WERI-Rb-1 (cell line): Measurements from ENCODE around the gene MAN1A1.

Source experiments
- DNase-seq: peaks from one replicate; pipeline ENCODE4 v3.0.0-alpha.2; 2020
- H3K27ac ChIP-seq: fragments of 250-450 bp; sonication (Bioruptor Pico); 2 replicates; pipeline ENCODE4 v1.5.1; 2020; ENCODE audit warnings: mild to moderate bottlenecking, moderate library complexity
- H3K27me3 ChIP-seq: fragments of 250-450 bp; sonication (Bioruptor Pico); 2 replicates; pipeline ENCODE4 v1.5.1; 2021; ENCODE audit warnings: mild to moderate bottlenecking, low read depth, moderate library complexity; ENCODE audit not compliant: insufficient read depth, severe bottlenecking
- H3K36me3 ChIP-seq: fragments of 250-450 bp; sonication (Bioruptor Pico); 2 replicates; pipeline ENCODE4 v1.5.1; 2020; ENCODE audit warnings: mild to moderate bottlenecking, moderate library complexity
- H3K4me3 ChIP-seq: 2 replicates; pipeline ENCODE4 v1.5.1; 2011; ENCODE audit warnings: low read depth, mild to moderate bottlenecking, control low read depth, low read length
- H3K9me3 ChIP-seq: fragments of 250-450 bp; sonication (Bioruptor Pico); 2 replicates; pipeline ENCODE4 v1.5.1; 2021; ENCODE audit warnings: mild to moderate bottlenecking, moderate library complexity; ENCODE audit not compliant: severe bottlenecking
- TF ChIP-seq, protein P1 (sequence below): IDR thresholded peaks from 2 replicates; pipeline ENCODE4 v1.5.1; 2011; ENCODE audit warnings: low read depth, mild to moderate bottlenecking, control low read depth, inconsistent platforms, low read length

MAN1A1 gene

DNA sequence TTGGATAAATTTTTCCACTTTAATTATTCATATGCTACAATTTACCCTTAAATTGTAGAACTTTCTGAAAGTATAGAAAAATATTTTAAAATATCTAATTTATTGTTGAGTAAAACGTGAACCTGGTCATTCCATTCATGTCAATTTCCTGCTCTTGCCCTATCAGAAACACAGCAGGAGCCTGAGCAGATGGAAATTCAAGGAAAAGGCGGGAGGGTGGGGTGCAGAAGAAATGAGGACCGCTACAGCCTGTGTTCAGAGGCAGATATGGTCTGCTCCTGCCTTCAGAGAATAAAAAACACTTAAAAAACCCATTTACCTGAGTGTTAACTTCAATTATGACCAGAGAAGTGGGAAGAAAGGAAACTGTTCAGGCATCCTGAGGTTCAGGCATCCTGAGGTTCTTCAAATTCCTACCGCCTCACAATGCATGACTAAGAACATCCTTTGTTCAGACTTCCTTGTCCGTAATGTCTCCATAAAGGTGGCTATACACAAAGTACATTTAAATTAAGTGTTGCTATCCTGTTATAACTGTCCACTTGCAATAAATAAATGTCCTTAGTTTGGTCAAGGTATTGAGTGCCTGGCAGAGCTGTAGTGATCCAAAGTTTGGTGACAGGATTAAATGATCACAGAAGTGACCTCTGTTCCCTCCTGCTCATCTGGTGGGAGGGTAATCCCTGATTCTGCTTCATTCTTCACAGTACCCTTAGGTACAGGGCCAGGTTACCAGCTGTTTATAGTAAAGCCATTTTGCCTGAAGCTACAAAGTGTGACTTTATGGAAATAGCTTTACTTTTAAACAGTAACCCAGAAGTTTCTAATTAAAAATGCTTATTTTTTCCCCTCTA, 109.1 kb downstream of the MAN1A1 start:
- Histone ChIP-seq H3K4me3 (no peak overlapping the region), H3K27ac (no peak overlapping the region), H3K27me3 (no peaks in the 10 kb centered on the region), H3K9me3 (no peaks in the 10 kb centered on the region), H3K36me3 (no peaks in the 10 kb centered on the region)
- TF ChIP-seq, protein P1, sequence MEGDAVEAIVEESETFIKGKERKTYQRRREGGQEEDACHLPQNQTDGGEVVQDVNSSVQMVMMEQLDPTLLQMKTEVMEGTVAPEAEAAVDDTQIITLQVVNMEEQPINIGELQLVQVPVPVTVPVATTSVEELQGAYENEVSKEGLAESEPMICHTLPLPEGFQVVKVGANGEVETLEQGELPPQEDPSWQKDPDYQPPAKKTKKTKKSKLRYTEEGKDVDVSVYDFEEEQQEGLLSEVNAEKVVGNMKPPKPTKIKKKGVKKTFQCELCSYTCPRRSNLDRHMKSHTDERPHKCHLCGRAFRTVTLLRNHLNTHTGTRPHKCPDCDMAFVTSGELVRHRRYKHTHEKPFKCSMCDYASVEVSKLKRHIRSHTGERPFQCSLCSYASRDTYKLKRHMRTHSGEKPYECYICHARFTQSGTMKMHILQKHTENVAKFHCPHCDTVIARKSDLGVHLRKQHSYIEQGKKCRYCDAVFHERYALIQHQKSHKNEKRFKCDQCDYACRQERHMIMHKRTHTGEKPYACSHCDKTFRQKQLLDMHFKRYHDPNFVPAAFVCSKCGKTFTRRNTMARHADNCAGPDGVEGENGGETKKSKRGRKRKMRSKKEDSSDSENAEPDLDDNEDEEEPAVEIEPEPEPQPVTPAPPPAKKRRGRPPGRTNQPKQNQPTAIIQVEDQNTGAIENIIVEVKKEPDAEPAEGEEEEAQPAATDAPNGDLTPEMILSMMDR: no peak
- DNase-seq: peak; percentile 19

DNA sequence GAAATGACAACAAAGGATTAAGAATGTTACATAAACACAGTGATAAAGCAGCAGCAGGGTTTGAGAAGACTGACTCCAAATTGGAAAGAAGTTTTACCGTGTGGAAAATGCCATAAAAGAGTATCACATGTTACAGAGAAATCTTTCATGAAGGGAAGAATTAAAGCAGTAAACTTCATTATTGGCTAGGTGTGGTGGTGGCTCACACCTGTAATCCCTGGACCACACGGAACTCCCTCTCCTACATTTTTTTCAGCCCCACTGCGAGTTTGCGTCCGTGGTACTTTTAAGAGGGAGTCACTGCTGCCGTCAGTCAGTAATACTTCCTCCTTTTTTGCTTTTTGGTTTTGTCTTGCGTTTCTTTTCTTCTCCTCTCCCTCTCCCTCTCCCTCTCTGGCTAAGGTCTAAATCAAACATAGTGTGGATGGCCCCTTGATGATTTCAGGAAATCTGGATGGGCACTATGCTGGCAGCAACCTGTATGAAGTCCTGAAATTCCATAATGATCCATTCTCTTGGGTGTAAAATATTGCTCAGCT, 112.3 kb downstream of the MAN1A1 start:
- H3K4me3 ChIP-seq: no peak overlapping the region
- H3K27ac ChIP-seq: no peak overlapping the region
- H3K36me3 ChIP-seq: no peaks in the 10 kb centered on the region
- no peak for DNase-seq
- H3K27me3 ChIP-seq: no peaks in the 10 kb centered on the region
- no peaks in the 10 kb centered on the region for H3K9me3 ChIP-seq
- TF ChIP-seq, protein P1: no peak

DNA sequence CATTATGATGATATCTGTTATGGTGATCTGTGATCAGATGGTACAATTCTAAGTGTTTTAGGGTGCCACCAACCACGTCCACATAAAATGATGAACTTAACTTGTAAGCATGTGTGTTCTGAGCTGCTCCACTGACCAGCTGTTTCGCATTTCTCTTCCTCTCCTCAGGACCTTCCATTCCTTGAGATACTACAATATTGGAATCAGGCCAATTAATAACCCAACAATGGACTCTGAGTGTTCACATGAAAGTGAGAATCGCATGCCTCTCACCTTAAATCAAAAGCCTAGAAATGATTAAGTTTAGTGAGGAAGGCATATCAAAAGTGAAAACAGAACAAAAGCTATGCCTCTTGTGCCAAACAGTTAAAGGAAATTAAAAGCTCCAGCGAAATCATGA, 114.6 kb downstream of the MAN1A1 start:
- no peaks in the 10 kb centered on the region for H3K36me3 ChIP-seq
- H3K9me3 ChIP-seq: no peaks in the 10 kb centered on the region
- DNase-seq: no peak
- no peaks in the 10 kb centered on the region for H3K27me3 ChIP-seq
- H3K27ac ChIP-seq: no peak overlapping the region
- TF ChIP-seq, protein P1: no peak
- no peak overlapping the region for H3K4me3 ChIP-seq

DNA sequence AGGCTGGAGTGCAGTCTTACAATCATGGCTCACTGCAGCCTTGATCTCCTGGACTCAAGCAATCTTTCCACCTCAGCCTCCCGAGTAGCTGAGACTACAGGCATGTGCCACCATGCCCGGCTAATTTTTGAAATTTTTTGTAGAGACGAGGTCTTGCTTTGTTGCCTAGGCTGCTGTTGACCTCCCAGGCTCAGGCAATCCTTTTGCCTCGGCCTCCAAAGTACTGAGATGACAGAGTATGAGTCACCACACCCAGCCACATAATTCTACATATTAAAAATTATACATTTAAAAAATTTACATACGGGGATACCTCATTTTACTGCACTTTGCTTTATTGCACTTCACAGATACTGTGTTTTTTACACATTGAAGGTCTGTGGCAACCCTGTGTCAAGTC, 115.1 kb downstream of the MAN1A1 start:
- no peaks in the 10 kb centered on the region for H3K9me3 ChIP-seq
- no peak overlapping the region for H3K27ac ChIP-seq
- H3K27me3 ChIP-seq: no peaks in the 10 kb centered on the region
- no peaks in the 10 kb centered on the region for H3K36me3 ChIP-seq
- no peak overlapping the region for H3K4me3 ChIP-seq
- TF ChIP-seq, protein P1: no peak
- DNase-seq: no peak

DNA sequence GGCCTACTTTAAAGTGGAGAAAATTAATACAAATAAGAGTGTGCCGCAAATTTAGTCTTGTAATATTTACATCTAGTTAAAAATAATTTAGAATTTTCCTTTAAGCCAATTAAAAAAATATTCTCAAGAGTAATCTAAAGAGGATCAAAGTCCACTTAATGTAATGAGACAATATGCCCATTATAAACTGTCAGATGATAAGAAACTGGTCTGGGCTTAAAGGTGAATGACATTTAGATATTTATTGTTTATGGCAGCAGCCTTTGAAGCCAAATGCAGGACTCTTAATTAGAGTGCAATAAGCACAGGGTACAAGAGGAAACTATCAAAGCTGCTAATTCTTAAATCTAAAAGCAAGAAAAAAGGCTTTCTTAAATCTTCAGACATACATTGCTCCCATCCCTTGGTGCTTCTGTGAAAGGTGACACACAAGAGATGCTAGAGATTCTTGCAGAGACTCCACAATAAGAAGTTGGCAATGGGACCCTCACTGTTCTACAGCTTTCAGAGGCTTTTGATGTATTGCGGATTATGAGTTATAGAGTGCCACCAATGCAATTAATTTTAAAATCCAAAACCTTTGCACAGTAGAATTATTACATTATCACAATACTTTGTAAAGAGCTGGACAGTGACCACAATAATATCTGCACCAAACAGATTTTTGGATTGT, 116.1 kb downstream of the MAN1A1 start:
- no peak overlapping the region for H3K27ac ChIP-seq
- DNase-seq: no peak
- H3K36me3 ChIP-seq: no peaks in the 10 kb centered on the region
- no peaks in the 10 kb centered on the region for H3K27me3 ChIP-seq
- TF ChIP-seq, protein P1: no peak
- H3K9me3 ChIP-seq: no peaks in the 10 kb centered on the region
- H3K4me3 ChIP-seq: no peak overlapping the region
